IPS DF 4.7 (cell line): Measurements from ENCODE around the gene CCDC152.

Experiments
- DNase-seq: peaks from one replicate; pipeline ENCODE4 v3.0.0-alpha.2; 2013; ENCODE audit warnings: low spot score; ENCODE audit errors: extremely low read depth

The CCDC152 gene

DNA sequence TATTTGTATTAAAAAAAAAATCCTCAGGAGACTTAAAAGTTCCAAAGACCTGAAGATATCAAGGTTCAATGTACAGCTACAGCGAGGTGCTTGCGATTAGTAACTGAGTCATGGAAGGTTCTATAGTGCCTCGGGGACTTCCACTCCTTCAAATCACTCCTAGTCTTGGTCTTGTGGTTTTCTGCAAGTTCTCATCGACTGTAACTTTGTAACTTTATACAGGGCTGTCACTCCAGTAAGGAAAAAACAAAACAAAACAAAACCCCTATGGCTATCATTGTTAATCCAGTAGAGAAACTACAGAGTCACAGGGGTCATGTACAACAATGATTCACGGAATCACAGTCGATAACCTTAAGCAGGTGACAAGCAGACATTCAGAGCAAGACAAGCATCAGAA, 94.9 kb downstream of the CCDC152 start:
- no peak for DNase-seq
